ENCODE data around the gene WWOX.

GRCh38 chr16:79061181-79061580 is 961.7 kb downstream of the WWOX start:
- TF ChIP-seq EP300 (IDR thresholded peaks at IDR 0.05) (no peak), CTCF (IDR thresholded peaks at IDR 0.05) (no peak), POLR2A (IDR thresholded peaks at IDR 0.05) (no peak)
